T1000 (cell line): ENCODE data around the gene ZC3HAV1L.
"Not testable (repeated sequence)": the region's sequence is repeated elsewhere in the genome, so short reads cannot be mapped to it uniquely, and the experiment has no call there.

Experiments used
- DNase-seq: peaks from one replicate; lab custom pipeline; 2025; ENCODE audit warnings: mixed read lengths; lab: John Stamatoyannopoulos, UW

The ZC3HAV1L gene, protein sequence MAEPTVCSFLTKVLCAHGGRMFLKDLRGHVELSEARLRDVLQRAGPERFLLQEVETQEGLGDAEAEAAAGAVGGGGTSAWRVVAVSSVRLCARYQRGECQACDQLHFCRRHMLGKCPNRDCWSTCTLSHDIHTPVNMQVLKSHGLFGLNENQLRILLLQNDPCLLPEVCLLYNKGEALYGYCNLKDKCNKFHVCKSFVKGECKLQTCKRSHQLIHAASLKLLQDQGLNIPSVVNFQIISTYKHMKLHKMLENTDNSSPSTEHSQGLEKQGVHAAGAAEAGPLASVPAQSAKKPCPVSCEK

DNA sequence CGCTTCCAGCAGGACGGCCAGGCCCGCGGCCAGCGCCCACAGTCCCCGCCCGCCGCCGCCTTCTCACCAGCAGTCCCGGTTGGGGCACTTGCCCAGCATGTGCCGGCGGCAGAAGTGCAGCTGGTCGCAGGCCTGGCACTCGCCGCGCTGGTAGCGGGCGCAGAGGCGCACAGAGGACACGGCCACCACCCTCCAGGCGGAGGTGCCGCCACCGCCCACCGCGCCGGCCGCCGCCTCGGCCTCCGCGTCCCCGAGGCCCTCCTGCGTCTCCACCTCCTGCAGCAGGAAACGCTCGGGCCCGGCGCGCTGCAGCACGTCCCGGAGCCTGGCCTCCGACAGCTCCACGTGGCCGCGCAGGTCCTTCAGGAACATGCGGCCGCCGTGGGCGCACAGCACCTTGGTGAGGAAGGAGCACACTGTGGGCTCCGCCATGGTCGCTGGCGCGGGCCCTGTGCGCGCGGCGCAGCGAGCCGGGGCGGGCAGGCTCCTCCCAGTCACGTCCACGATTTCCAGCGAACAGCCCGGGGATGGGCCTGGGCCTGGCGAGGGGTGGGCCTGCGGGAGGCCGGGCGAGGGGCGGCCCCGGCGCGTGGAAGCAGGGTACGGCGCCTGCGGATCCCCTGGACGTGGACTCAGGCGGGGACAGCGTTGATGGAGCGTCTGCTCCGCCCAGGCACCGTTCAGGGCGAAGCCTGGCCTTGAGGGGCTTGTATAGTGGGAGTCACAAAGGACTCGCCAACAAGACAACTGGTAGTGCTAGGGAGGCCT, at the start of gene ZC3HAV1L:
Gene ZC3HAV1L (minus strand): TSS at position 457 of the 768 bp plus-strand sequence. CDS start 25 bp downstream, at position 432.
- DNase-seq = peak; percentile 31

DNA sequence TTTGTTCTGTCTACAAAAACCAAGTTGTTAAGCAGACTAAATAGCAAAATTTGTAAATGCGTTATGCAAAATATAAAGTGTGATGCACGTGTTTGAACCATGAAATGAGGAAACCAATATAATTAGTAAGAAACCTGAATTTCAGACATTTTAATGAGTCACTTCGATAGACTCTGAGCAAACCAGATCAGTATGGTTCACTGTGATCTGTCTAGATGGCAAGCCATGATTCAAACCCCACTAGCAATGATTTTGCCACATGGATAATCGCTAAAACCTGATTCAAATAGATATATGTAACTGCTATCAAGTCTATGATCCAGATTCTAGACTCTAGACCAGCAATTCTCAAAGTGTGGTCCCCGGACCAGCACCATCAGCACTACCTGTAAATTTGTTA, 48.9 kb upstream of the ZC3HAV1L start:
- DNase-seq = no peak

DNA sequence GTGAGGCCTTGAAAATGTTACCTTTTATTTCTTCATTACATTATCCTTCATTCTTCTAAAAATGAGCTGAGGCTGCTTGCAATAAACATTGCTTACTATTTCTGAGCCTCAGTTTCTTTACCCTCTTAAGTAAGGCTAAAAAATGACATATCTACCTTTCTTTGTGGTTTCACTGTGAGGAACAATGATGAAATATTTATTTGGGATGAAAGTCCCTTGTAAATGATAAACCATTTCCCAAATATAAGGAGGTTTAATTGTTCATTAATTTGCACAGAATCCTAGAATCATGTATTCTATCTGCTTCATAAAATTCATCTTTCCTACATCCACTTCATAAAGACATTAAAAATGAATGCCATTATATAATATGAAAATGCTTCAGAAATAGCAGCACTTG, 45.7 kb upstream of the ZC3HAV1L start:
- DNase-seq = no peak

DNA sequence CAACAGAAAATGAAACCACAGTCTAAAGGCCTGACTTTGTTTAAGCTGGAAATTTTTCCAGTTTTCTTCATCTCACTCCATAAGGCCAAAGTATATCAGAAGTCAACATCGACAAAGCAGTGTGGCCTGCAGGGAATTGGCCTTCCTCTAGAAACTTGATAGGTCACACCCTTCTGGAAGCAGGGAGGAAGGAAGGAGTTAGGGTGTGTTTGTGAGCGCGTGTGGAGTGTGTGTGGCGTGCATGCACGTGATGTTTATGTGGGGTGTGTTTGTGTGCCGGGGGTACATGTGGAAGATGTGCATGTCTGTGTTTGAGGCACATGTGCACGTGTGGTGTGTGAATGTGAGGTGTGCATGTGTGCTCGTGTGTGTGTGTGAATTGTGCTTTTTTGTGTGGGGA, 45.1 kb upstream of the ZC3HAV1L start:
- DNase-seq = no peak

DNA sequence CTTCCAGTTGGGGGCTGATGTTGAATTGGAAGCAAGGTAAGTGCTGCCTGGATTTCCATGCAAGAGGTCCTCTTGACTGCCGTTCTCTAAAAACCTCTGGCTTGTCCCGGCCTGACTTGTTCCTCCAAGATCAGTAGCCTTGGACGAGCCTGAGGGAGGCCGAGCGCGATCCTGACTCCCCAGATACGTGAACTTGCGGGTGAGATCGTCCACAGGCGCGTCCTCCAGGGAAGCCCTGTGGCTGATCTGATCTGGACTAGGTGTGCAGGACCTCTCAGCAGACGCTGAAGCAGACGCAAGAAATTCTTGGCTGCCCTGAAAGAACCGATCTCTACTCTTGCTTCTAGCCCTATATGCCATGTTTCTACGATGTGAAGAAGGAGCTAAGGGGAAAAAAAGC, 44.0 kb upstream of the ZC3HAV1L start:
- no peak for DNase-seq

DNA sequence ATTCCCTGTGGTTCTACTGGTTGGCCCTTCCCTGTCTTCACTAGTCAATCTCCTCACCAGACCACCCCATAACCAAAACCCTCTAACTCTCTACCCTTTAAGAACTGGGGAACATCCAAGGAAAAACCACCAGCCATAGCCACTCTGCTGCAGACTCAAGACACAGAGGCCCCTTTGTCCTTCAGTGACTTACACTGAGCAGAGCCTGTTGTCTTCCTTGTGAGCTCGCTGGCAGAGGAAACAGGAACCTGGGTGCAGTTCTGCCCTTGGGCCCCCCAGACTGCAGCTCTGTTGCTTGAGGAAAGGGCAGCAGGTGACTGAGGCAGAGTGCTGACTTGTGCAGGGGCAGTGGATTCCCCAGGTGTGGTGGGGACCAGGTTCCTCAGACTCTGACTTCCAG, 43.1 kb upstream of the ZC3HAV1L start:
- no peak for DNase-seq

DNA sequence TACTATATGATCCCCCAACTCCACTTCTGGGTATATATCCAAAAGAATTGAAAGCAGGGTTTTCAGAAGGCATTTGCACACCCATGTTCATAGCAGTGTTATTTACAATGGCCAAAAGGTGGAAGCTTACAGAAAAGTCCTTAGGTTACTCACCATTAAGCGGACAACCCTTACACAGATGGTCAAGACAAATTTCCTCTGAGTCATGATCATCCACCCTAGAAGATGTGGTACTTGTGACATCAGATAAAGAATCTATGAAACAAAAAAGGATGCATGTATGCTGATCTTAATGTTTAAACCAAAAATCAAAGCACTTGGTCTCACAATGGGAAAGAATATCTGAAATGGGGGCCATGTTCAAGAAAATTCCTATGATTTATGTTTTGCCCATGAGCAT, 42.6 kb upstream of the ZC3HAV1L start:
- no peak for DNase-seq

DNA sequence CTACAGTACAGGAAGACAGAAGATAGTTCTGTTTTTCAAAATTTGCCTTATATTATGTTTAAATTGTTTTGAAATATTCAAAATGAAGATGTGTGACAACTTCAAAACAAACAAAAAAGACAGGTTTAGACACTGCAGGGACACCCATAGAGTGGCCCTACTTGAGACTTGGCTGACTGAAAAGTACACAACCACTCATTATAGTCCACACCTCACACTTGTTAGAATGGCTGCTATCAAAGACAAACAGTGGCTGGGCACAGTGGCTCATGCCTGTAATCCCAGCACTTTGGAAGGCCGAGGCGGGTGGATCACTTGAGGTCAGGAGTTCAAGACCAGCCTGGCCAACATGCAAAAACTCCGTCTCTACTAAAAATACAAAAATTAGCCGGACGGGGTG, 41.9 kb upstream of the ZC3HAV1L start:
- not testable (repeated sequence) for DNase-seq

DNA sequence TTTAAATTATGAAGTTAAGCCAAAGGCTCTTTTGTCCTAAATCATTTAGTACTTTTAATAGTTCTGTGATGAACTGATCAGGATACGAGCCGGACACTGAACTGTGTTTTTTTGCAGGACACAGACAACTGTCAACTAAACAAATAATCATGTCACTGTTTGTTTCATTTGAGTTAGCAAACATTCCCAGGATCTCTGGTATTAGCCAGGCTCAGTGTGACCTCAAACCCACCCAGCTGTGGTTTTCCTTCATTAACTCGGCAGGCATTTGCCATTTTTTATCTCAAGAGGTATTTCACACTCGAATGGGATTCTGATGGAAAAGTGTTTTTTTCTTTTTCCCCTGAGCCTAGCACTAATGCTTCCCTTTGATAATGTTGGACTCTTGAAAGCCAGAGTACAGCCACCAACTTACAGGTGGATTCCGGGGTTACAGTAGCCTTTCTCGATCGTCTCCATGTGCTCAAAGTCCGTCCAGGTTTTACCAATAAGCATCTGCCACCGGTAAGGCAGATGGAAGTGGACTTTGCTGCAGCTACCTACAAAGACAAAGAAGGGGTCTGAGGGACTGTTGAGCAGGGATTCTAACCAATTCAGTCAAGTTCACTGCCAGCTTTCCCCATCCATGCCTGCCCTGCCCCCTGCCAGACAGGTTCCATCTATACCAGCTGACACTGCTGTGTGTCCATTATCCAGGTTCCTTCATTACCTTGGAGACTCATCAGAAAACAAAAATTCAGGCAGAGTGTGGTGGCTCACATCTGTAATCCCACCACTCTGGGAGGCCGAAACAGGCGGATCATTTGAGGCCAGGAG, 40.2 kb upstream of the ZC3HAV1L start:
- no peak for DNase-seq

DNA sequence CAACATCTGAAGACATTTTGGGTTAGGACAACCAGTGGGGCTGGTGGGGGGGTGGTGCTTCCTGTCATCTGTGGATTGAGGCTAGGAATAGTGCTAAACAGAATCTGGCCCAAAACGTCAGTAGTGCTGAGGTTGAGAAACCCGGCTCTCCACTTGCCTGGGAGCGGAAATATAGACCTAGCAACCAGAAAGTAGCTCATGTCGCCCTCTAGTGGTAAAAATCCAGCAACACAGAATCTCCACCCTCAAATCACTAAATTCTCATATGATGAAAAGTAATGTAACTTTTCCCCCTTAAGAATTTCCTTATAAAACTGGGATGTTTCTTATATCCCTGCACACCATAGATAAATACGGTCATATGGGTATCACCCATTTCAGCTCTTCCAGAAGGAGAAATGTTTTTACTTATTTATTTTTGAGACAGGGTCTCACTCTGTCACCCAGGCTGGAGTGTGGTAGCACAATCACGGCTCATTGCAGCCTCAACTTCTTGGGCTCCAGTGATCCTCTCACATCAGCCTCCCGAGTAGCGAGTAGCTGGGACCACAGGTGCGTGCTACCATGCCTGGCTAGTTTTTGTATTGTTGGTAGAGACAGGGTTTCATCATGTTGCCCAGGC, 39.3 kb upstream of the ZC3HAV1L start:
- DNase-seq = peak; percentile 42

DNA sequence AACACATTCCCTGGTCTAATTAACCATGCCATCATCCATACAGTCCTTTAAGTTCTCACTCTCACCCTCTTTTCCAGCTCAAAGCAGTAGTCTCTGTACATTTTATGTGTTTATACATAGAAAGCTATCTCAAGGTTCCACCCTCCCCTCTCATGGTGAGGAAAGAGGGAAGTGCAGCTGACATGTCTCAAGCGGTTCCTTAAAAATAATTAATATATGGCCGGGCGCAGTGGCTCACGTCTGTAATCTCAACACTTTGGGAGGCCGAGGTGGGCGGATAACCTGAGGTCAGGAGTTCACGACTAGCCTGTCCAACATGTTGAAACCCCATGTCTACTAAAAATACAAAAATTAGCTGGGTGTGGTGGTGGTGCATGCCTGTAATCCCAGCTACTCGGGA, 37.0 kb upstream of the ZC3HAV1L start:
- DNase-seq = no peak

DNA sequence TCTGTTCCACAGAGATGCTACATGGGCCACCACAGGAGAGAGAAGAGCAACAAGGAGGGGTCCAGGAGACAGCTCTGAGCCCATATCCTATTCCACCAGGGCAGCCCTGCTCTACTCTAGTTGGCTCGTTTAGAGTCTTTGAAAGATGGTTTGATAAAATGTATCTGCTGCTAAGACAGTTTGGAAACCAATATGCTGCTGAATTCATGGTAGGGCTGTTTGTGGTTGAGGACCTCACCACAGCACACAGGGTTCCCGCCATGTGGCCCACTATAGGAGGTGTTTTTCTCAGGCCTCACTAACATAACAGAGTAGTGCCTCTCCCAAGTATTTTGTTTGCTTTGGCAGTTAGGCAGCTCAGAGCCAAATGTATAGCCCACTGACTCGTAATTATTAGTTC, 35.8 kb upstream of the ZC3HAV1L start:
- DNase-seq = no peak

DNA sequence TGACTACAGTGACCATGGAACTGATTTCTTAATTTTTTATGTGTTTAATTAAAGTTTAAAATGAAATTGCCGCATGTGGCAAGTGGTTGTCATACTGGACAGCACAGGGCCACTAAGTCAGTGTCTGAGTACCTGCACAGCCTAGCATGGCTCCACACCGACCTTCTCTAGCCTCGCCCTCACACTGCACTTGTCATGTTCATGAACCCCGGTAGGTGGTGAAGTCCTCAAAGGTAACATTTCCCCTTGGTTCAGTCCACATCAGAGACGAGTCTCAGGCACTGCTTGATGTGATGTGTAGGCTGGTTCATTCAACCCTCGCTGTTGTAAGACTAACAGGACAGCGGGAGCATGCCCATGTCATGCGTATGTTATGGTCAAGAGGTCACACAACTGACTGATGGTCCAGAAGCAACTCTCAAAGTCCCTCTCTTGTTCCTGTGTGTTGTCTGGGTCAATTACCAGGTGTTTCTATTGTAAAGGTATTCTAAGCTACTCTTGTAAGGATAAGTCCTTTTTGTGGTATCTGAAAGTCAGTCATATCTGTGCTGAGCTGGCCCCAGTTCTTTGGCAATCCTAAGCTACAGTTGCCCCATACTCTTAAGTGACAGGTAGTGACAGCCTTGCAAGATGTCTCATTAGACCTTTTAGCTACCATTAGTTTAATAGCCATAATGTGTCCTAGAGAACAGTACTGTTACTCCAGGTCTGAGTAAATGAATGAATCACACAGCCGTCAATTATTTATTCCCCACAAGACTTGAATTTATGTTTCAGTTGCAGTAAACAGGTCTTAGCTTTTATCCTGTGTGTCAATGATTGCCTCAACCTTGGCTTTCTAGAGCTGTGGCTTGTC, 32.9 kb upstream of the ZC3HAV1L start:
- no peak for DNase-seq

DNA sequence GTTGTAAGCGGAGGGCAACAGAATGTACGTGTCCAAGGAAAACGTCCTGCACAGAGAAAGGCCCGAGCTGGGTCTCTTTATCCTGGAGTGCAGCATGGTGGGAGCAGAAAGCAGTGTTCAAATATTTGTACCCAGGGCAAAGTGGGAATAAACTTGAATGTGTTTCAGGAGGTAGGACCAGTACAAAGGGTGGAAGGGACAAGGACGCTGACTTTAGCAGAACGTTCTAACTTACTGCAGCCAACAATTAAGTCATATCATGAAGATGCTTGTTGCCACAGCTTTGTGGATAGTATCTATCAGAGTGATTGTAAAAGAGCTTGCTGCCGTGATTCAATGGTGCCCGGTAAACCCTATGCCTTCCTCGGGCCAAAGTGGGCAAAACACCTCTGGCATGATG, 30.5 kb upstream of the ZC3HAV1L start:
- no peak for DNase-seq

DNA sequence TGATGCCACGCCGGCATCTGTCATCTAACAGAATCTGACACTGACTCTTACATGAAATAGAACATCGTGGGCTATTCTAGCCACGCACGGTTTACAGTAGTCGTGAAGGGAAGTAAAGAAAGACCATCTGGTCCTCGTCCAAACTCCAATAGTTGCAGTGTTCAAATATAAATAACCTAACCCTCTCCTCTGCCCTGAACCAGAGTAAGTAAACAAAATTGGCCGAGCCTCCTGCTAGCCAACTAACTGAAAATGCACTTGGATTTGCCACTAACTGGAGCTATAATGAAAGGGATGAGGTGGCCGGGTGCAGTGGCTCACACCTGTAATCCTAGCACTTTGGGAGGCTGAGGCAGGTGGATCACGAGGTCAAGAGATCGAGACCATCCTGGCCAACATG, 29.5 kb upstream of the ZC3HAV1L start:
- no peak for DNase-seq

DNA sequence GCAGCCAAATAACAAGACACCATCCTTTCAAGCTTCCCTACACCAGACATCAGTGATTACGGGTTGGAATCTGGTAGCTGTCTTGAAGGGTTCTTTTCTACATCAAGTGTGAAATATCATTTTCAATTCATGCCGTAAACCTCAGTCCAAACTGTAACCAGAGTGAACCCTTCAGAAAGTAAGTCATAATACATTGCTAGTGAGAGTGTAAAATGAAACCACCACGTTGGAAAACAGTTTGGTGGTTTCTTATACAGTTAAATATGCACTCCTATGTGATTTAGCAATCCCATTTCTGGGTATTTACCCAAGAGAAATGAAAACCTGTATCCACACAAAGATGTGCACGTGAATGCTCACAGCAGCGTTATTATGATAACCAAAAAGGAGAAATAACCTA, 25.6 kb upstream of the ZC3HAV1L start:
- DNase-seq = no peak

DNA sequence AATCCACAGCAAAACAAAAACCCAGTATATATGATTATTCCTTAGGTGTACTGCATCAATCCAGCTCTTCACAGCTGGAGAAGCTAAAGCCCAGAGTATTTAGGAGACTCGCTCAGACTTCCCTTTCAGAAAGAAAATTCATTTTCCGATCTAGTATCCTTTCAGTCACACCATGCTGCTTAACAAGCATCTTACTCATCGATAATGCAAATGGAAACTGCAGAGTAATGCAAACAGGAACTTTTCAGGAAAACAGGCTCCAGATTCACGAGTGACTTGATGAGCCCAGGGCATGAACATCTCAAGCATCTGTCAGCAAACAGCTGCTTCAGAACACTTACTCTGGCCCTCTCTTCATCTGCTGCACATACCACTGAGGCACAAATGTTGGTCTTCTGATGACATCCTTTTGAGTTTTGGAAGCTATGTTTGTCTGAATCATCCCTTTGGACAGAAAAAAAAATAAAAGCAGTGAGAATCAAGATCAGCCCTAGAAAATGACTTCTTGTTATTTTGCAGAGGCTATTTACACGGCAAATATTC, 24.9 kb upstream of the ZC3HAV1L start:
- no peak for DNase-seq

DNA sequence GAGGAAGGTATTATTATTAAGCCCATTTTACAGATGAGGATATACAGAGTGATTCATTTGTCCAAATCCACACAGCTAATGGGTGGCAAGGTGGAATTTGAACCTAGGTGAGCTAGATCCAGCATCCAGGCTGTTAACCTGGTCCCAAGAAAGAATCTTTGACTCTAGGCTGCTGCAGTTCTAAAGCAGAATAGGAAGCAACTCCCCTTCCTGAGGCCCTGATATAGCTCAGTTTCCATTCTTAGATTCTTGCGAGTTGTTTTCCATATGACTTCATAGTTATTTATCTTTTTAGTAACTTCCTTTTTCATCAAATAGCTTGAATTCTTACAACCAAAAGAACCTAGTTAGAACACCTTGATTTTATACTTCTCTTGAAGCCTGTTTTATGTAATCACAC, 24.1 kb upstream of the ZC3HAV1L start:
- DNase-seq = no peak

DNA sequence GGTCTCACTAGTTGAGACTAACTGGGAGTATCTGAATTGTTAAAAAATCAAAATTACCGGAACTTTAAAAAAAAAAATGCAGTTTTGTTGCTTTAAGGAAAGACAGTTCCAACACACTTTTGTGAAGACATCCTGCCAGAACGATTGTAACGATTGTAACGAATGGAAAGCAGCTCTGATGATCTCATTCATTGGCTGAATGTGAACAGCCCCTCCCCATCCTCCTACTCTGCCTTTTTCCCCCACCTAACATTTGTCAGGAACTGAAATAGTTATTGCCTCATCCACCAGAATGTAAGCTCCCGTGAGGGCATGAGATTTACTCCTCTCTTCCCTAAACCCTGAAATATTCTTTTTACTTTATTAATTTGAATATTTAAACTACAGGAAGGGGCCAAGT, 23.1 kb upstream of the ZC3HAV1L start:
- no peak for DNase-seq

DNA sequence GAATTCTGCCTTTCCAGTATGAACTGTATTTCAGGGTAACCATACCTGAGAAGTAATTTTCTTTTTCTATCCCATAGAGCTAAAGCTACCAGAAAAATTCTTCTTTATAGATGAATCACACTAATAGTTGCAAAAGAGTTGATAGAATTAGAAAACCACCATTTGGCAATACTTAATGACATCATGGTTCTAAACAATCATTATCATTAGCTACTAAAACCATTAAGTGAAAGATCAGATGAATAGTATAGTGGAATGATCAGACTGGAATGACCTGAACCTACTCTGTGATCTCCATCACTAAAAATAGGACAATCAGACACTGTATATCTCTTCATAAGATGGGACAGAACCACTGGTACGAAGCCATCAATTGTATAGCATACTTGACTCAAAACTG, 19.8 kb upstream of the ZC3HAV1L start:
- no peak for DNase-seq

DNA sequence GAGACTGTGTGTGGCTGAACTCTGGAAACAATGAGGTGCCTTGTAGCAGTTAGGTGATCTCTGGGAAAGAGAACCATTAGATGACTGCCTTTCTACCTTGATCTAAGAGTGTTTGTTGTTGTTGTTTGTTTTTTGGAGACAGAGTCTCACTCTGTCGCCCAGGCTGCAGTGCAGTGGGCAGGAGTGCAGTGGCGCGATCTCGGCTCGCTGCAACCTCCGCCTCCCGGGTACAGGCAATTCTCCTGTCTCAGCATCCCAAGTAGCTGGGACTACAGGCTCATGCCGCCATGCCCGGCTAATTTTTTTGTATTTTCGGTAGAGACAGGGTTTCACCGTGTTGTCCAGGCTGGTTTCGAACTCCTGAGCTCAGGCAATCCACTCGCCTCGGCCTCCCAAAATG, 18.8 kb upstream of the ZC3HAV1L start:
- not testable (repeated sequence) for DNase-seq
